ENCODE results near the gene SREBF1.
"Not testable (repeated sequence)": the region's sequence is repeated elsewhere in the genome, so short reads cannot be mapped to it uniquely, and the experiment has no call there.

Gene SREBF1

GRCh38 chr17:17809531-17810083 is 27.2 kb downstream of the SREBF1 start:
- DNase-seq = no peak

- DNase-seq = no peak
Observed at GRCh38 chr17:17808706-17809432, 27.9 kb downstream of the SREBF1 start.

GRCh38 chr17:17808200-17808599 is 28.6 kb downstream of the SREBF1 start:
- not testable (repeated sequence) for DNase-seq

GRCh38 chr17:17807440-17807839 is 29.3 kb downstream of the SREBF1 start:
- no peak for DNase-seq

GRCh38 chr17:17806611-17807274 is 30.0 kb downstream of the SREBF1 start:
- DNase-seq = no peak

GRCh38 chr17:17806035-17806434 is 30.8 kb downstream of the SREBF1 start:
- DNase-seq = no peak

- DNase-seq = no peak
Observed at GRCh38 chr17:17805575-17805974, 31.2 kb downstream of the SREBF1 start.

- no peak for DNase-seq
Observed at GRCh38 chr17:17804007-17804406, 32.8 kb downstream of the SREBF1 start.

GRCh38 chr17:17801800-17802481 is 34.8 kb downstream of the SREBF1 start:
- DNase-seq = no peak

- DNase-seq = no peak
Observed at GRCh38 chr17:17800504-17801021, 36.2 kb downstream of the SREBF1 start.

GRCh38 chr17:17798573-17799255 is 38.1 kb downstream of the SREBF1 start:
- no peak for DNase-seq

GRCh38 chr17:17798010-17798556 is 38.7 kb downstream of the SREBF1 start:
- no peak for DNase-seq

GRCh38 chr17:17797119-17797809 is 39.5 kb downstream of the SREBF1 start:
- no peak for DNase-seq

GRCh38 chr17:17796787-17797061 is 40.1 kb downstream of the SREBF1 start:
- no peak for DNase-seq

- DNase-seq = no peak
Observed at GRCh38 chr17:17795946-17796786, 40.6 kb downstream of the SREBF1 start.

GRCh38 chr17:17795296-17795695 is 41.5 kb downstream of the SREBF1 start:
- DNase-seq = no peak

GRCh38 chr17:17794382-17794781 is 42.4 kb downstream of the SREBF1 start:
- DNase-seq = no peak

- no peak for DNase-seq
Observed at GRCh38 chr17:17793378-17794214, 43.2 kb downstream of the SREBF1 start.

GRCh38 chr17:17792551-17793377 is 44.0 kb downstream of the SREBF1 start:
- peak; percentile 38 for DNase-seq
